Left ventricle myocardium superior (tissue), 1 donor: ENCODE measurements around the gene XPR1. TPM values are rescaled to one million over a fixed set of nuclear protein-coding genes. Genes with fewer than 3 reads are reported as not detected.

Experiments used
- ATAC-seq: fragments of 200-7000 bp; cut with Tn5 transposase; one replicate; pipeline ENCODE4 v1.9.1; 2020; ENCODE audit warnings: mild to moderate bottlenecking, moderate library complexity
- DNase-seq: peaks from one replicate; pipeline ENCODE4 v3.0.0-alpha.2; 2020
- intact Hi-C: fragments of 100-400 bp; cut with micrococcal nuclease; formaldehyde crosslinking; loops from one replicate; pipeline ENCODE4 v1.11.0; 2022
- total RNA-seq: library from RNA; stranded (reverse); fragmentation: NEBNext Ultra II Directional; extraction: Animal tissue kit (Norgen Biotek cat#: 25700); gene quantifications from one replicate; pipeline ENCODE4 v1.2.1, GENCODE V29; 2021
- donor health status: DM: no; HTN: yes; CAD: no; lungs with severe emphysema.

XPR1 gene
- total RNA-seq, 1 donor from 2014 or later = 43.8 TPM

DNA sequence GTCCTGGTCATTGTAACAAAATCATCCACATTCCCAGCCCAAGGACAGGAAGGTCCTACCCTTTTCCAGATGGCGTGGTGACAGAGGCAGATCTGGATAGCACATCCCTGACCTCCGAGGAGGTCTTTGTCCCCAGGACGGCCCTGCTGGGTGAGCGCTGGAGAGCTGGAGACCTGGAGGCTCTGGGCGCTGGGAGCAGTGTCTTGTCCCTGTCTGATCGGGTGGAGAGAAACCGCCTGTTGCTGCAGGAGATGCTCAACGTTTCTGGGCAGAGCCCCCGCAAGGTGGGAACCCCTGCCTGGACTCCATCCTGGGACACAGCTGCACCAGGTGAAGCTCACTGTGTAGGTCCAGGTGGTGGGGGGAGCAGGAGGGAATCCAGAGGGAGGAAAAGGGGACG, 284.9 kb downstream of the XPR1 start:
- DNase-seq (no peak), ATAC-seq (no peak)
- intact Hi-C loops = no loop called here

DNA sequence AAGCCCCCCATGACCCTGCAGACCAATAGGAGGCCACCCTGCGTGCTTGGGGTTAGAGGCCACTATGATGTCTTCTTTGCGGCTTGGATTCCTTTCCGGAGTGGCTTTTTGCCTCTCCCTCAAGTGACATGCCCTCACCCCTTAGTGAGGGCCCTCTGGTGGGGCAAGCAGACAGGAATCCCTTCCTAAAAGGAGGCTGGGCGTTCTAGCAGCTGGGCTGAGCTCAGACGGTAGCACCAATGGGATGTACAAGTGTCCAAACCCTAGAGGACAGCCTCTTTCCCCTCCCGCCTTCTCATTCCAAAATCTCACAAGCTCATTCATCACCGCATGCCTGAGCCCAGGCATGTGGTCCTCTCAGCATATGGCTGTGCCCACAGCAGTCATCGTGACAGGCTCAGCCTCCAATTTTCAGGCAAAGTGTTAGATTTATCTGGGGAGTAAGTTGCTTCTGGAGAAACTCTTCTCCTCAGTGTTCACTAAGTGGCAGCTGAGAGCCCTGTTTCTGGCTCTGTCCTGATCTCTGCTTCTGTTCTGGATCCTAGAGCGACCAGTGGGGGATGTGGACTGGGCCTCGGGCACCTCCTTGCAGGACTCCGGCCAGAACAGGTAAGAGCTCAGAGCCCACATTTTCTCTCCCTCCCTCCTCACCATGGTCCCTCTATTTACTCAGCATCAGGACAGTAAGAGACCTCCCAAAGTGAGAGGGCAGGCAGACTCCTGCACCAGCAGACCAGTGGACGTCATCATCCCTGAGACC, 285.7 kb downstream of the XPR1 start:
- DNase-seq (no peak), ATAC-seq (no peak)
- intact Hi-C loops = no loop called here

DNA sequence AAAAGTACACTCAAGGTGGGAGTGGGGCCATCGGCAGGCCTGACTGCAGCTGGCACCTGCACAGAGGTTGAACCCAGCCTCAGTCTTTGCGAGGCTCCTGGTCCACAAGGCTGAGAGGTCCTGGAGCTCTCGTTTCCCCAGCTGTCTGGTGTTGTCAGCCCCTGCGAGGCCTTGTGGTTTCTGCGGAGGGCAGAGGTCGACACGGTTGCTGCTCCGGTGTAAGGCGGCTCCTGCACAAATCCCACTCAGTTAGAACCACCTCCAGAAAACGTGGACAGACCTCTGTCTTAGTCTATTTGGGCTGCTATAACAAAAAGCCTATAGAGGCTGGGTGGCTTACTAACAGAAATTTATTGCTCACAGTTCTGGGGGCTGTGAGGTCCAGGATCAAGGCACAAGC, 286.7 kb downstream of the XPR1 start:
- DNase-seq (no peak), ATAC-seq (no peak)
- intact Hi-C loops = no loop called here

DNA sequence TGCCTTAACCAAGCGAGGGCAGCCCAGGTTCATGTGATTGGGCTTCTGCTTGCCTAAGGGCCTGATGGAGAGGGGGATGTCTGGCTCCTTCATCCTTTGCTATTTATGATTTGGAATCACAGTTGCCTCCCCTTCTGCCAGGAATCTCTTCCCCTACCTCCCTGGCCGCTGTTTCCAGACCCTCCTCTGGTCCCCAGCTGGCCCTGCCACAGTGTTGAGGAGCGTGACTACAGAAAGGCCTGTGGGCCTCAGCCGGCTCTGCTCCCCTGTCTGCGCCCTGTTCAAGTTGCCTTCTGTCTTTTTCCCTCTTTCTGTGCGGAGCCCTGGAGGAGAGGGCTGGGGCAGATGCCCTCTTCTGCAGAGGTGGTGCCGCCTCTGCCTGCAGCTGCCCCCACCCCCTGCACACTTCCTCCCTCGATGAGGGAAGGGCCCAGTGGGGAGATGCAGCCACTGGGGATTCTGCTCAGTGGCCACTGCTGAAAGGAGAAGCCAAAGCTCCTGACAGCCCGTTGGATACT, 287.4 kb downstream of the XPR1 start:
- ATAC-seq = no peak
- intact Hi-C loops = no loop called here
- DNase-seq = no peak

DNA sequence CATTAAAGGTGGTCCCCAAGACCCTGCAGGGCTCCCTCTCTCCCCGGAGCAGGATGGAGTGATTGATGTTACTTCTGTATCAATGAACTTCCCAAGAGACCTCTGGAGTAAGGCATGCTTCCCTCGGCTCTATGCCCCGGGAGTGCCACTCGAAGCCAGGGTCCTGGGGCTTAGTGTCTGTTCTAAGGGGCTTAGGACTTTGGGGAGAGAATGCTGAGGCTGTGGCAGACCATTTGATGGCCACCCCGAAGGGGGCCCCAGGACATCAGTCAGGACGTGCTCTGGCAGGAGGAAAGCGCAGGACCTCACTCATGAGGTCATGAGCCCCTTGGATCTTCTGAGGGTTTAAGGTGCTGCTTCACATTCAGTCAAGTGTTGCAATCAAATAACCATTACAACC, 288.4 kb downstream of the XPR1 start:
- DNase-seq = no peak
- intact Hi-C loops = no loop called here
- no peak for ATAC-seq

DNA sequence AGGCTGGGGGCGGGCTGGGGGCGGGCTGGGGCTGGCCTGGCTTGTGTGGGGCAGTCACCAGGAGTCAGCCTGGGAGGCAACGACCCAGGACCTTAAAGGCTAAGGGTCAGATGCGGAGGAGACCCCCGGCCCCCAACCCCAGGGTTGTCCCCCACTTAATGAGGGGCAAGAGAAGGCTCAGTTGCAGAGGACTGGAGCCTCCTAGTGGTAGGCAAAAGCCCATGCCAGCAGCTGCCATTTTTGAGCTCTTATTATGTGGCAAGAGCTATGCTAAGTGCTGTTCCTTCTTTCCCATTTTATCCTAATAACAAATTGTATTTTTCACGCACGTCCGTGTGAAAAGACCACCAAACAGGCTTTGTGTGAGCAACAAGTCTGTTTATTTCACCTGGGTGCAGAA, 288.9 kb downstream of the XPR1 start:
- ATAC-seq (no peak), DNase-seq (no peak)
- intact Hi-C loops = no loop called here

DNA sequence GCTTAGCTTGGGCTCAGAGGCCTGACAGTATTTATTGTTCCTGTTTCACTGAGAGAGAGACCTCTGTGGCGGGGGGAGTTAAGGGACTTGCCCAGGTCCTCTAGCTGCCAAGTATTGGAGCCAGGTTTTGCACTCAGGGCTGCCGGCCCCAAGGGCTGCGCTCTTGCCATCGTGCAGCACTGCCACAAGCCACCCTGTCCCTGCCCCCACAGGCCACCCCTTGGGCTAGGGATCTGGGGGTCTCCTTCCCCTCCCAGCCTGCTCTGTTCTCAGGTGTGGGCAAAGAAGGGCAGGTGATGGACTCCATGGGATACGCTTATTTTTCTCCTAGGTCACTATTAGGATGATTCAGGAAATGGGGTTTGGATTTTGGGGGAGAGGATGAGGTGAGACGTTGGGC, 289.6 kb downstream of the XPR1 start:
- intact Hi-C loops = no loop called here
- DNase-seq = no peak
- ATAC-seq = no peak

DNA sequence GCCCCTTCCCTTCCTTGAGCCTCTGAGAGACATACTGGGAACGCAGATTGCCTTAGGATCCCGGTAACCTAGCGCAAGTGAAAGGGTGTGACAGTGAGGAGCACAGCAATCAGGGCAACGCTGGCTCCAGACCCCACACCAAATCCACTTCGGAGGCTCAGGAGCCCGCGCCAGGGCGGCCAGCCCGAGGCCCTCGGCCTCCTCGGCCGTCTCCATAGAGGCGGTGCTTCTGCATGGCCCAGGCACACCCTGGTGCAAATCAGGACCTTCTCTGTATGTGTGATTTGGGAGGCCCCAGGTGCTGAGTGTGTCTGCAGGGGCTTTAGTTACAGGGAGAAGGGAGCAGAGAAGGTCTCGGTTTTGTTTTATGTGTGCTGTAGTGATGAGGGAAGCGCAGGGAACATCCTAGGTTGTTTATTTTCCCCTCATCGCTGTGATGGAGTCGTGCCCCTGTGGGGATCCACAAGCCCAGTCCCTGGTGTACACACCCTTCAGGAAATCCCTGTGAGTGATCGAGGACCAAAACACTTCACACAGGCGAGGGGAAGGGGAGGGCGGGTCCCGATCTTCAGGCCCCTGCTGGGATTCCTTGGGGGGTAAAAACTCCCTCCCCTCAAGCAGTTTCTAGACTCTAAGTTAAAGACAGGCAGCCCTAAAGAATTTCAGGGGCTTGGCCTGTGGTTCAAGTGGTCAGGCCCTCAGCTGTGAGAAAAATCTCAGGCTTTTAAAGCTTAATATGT, 290.2 kb downstream of the XPR1 start:
- intact Hi-C loops = no loop called here
- DNase-seq = no peak
- ATAC-seq = no peak

DNA sequence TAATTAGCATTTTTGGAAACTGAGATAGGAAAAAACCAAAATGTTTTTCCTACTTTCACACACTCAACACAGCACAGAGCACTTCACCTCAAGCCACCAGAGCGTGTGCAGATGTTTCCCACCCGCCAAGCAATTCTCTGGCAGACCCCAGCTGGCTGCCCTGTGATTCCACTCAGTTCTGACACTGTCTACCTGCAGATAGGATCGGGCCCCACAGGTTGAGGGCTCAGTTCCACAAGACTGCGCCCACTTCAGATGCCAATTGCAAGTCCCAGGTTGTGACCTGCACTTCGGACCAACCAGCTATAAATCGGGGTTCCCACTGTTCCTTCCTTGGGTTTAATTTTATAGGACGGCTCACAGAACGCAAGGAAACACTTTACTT, 290.8 kb downstream of the XPR1 start:
- no peak for ATAC-seq
- intact Hi-C loops = no loop called here
- DNase-seq = no peak

DNA sequence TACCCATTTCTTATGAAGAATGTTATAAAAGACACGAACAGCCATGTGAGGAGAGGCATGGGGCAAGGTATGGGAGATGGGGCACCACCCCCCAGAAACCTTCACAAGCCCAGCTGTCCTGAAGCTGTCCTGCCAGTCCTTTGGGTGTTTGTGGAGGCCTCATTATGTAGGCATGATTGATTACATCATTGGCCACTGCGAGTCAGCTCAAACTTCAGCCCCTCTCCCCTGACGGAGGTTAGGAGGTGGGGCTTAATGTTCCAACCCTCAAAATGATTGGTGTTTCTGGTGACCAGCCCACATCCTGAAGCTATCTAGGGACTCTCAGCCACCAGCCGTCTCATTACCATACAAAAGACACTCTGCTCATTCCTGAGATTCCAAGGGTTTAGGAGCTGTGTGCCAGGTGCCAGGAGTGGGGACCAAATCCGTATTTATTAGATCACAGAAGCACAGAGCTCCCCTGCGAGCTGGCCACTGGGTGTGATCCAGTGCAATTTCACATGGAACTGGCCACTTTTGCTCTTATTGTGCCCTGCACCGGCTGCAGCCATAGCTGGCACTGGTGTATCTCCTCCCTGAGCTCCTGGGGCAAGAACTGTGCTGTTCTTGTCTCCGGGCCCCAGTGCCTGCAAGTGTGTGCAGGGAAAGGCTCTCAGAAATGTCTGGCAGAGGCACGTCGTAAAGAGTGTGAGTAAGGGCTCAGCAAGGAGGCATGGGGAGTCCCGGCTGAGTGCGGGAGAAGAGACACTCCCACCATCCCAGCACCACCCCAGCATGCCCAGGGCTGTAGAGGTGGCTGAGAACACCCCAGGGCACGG, 291.4 kb downstream of the XPR1 start:
- intact Hi-C loops = no loop called here
- ATAC-seq (no peak), DNase-seq (no peak)

DNA sequence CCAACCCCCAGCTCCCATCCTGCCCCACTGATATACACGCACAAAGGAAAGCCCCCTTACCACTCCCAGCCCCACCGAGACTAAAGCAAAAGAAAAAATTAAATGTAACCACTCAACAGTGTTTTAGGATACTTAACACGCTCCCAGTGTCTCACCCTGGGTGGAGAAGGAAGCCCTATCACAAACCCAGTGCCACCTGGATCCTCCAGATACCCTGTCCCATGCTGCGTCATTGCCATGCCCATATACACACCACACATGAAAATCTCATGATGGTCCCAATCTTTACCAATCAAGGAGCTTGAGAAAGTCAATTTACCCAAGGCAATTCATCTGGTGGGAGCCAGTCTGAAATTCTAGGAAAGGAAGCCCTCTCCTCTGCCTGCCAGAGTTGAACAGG, 292.1 kb downstream of the XPR1 start:
- intact Hi-C loops = no loop called here

DNA sequence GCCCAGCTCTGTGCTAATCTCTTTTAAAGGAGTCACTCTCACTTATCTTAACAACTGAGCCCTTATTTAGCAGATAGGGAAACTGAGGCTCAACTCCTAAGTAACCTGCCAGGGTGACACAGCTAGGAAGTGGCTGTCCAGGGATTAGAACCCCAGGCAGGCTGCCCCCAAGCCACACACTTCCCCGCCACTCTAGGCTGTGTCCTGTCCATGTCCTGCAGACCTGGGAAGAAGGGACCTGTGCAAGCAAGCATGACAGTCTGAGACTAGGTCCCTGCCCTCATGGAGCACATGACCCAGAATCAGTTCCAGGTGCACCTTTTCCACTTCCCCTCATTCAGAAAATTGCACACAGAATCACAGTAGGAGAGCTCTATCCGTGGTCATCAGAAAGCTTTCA, 293.1 kb downstream of the XPR1 start:
- intact Hi-C loops = no loop called here
- DNase-seq (no peak), ATAC-seq (no peak)

More for the DNA sequence above, 292.1 kb downstream of the XPR1 start:
- ATAC-seq = no peak
- no peak for DNase-seq

DNA sequence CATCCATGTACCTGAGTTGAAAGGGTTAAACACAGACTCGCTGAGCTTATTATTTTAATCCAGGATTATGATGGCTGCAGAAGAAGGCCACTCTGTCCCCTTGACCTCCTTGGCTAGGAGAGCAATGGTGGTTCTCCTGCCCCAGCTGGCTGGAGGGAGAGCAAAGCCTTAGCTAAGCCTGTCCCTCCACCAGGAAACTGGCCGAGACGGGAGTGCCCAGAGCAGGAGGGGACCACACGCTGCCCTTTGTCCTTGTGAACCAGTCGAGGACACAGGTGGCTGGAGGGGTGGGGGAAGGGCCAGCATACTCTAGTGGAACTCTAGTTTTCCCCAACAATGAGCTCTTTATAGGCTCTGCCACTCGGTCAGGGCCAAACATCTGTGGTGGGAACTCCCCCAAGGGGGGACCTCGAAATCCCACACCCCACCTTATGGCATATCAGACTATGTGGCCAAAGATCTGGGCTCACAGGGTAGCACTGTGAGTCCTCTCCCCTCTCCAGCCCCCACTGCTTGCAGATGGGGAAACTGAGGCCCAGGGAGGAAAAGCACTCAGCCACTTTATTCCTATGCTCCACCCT, 293.7 kb downstream of the XPR1 start:
- ATAC-seq = peak; percentile 1

DNA sequence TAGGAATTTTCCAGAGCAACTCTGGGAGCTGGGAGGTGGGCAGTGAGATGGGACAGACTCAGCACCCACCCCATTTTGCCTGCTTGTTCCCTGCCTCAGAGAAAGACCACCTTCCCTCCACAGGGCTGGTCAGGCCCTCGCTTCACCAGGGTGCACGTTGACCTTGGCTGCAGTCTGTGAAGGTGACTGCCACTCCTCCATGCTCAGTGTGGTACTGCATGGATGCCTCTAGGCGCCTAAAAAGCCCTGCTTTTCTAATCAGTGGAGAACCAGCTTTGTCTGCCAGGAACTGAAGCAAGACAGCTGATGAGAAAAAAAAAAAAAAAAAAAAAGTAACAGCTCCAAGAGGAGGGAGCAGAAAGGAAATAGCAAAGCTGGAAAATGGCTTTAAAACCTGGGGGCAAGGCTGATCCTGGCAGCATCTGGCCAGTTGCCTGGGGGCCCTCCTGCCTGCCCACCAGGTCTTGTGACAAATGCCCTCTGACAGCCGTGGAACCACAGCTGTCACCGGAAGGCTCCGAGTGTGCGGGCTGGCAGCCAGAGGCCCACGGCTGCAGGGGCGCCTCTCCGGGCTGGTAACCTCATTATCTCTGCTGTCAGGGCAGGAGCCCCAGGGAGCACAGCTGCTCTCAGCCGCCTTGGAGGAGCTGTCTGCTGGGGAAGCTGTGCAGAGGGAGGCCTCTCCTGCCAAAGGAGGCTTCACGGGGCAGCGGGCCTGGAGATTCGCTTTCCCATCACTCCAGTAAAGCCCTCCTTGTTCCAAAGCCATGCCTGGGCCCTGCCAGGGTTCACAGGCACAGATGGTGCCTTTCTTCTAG, 294.6 kb downstream of the XPR1 start:
- peak; percentile 81 for ATAC-seq
- intact Hi-C loops = no loop called here
- peak; percentile 84 for DNase-seq

More for the DNA sequence above, 293.7 kb downstream of the XPR1 start:
- intact Hi-C loops = no loop called here
- no peak for DNase-seq

DNA sequence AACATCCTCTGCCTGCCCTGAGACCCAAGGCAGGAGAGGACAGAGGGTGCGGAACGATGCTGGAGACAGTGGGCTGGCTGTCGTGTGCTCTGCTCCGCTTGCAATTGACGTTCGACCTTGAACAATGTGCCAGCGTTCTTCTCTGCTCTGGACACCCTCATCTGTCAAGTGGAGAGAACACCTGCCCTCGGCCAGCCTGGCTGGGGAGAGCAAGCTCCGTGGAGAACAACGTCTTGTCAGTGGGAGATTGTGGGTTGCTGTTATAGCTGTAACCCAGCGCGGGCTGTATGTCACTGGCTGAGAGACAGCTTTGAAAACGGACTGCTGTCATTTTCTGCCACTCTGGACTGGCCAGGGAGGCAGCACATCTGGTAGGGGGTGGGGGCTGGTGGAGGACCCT, 295.5 kb downstream of the XPR1 start:
- DNase-seq = peak; percentile 66
- intact Hi-C loops = no loop called here

DNA sequence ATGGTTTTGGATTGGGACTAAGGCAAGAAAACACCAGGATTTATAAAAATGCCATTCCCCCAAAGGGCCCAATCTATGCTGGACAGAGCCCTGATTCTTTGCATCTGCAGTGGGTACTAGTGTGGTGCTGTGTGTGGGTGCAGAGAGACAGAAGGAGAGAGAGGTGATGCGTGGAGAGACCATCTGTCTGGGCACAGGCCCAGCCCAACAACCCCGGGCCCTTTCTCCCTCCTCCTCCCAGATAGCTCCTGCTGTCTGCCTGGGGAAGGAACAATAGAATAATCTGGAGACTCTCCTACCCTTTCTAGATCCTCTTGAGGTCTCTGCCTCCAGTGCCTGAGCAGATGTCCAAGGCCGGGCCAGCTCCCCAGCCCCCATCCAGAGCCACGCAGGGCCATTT, 296.0 kb downstream of the XPR1 start:
- ATAC-seq (peak; percentile 18), DNase-seq (no peak)
- intact Hi-C loops = no loop called here

More for the DNA sequence above, 295.5 kb downstream of the XPR1 start:
- ATAC-seq = peak; percentile 83

DNA sequence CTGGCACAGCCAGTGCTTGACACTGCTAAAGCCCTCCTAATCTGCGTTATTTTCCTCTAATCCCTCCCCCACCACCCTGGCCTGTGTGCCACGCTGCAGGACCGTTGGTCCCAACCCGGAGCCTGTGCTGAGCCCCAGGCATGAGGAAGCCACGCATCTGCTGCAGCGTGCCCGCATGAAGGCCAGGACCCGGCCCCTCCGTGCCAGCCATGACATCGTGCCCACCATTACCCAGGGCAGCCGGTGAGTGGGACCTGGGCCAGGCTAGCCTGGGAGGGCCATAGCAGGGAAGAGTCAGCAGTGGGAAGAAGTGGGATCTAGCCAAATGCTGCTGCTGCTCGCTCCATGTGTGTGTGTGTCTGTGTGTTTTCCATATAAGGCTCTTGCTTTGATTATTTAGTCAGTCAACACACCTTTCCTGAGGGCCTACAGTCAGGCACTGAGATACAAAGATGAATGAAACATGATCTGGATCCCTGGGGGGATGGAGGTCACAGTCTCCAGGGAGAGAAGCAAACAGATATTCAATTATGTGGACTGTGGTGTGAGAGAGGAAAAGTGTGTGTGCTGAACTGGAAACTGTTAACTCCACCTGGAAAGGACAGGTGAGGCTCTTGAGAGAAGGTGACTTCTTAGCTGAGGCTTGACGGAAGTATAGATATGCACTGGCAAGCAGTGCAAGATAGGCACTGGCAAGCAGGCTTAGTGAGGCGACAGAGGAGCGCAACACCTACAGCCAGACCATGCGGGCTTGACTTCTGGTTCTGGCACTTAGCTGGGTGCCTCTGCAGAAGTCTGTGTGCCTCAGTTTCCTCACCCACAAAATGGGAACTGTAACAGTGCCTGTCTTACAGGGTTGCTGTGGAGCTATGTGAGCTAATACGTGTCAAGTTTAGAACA, 296.8 kb downstream of the XPR1 start:
- no peak for DNase-seq
- ATAC-seq = no peak
- intact Hi-C loops = no loop called here

DNA sequence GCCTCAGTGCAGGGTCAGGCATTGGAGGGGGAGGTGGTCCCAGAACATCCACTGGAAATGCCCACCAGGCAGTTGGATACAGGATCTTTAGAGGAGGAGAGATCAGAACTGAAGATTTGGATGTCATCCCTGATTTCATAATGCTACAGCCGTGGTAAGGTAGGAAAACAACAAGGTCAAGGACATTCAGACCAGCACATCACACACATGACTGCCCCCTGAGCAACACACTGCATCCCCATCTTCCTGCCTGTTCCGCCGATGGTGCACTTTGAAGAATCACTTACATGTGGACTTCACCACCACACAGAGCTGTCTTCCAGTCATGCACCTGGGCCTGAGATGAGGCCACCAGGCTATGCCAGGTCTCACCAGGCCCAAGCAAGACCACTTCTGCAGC, 297.6 kb downstream of the XPR1 start:
- ATAC-seq (no peak), DNase-seq (no peak)
- intact Hi-C loops = no loop called here
